ENCODE results near the gene NOC2L. TPM values are rescaled to one million over a fixed set of nuclear protein-coding genes. Genes with fewer than 3 reads are reported as not detected.
A peak's percentile ranks its signal among the peaks of the same experiment; 100 is the strongest.

The NOC2L gene
- total RNA-seq, 4 donors from 2014 or later, result 47.4 to 115 (median 74.2) TPM

DNA sequence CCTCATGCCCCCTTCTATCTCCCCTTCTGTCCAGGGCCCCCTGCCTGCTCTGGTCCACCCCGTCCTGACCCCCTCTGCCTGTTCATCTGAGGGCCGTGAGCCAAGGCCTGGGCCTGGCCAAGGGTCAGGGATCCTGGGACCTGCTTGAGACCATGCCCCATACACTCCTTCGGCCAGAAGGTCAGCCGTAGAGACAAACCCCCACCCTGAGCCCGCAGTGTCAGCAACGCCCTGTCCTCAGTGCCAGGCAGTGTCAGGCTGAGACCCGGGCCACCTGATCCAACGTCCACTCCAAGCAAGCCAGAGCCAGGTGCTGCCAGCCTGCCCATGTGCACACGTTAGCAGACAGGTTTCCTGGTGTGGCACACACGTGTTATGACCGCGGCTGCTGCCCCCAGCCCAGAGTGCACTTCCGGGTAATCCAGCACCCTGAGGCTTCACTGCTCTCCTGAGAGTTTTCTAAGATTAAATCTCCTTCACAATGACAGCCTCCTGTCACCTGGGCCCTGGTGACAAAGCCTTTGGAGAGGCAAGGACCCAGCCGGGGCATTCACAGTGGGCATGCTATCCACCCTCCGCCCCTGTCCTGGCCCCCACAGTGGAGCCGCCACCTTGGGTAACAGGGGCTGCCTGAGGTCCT is 45.4 kb downstream of the NOC2L start:
- Histone ChIP-seq H3K4me3 (no peak overlapping the region), H3K36me3 (no peaks in the 10 kb centered on the region), H3K27me3 (peaks cover 17 to 43% (median 19%) of the 10 kb centered on the region in 3 donors), H3K27ac (no peak overlapping the region), H3K4me1 (no peaks in the 10 kb centered on the region), H3K9me3 (no peaks in the 10 kb centered on the region)
- in situ Hi-C loops (cut with MboI; ENCODE audit: low sequenced_read_pairs in 4 of 4) (no loop called here), intact Hi-C loops (cut with DNase I; ENCODE audit: low total_unique reads) (no loop called here)
- DNase-seq (peak in 1 of 2 donors; percentile 6), ATAC-seq (no peak)
- no peak for TF ChIP-seq POLR2A (IDR thresholded peaks at IDR 0.05)
- TF ChIP-seq, protein P1, sequence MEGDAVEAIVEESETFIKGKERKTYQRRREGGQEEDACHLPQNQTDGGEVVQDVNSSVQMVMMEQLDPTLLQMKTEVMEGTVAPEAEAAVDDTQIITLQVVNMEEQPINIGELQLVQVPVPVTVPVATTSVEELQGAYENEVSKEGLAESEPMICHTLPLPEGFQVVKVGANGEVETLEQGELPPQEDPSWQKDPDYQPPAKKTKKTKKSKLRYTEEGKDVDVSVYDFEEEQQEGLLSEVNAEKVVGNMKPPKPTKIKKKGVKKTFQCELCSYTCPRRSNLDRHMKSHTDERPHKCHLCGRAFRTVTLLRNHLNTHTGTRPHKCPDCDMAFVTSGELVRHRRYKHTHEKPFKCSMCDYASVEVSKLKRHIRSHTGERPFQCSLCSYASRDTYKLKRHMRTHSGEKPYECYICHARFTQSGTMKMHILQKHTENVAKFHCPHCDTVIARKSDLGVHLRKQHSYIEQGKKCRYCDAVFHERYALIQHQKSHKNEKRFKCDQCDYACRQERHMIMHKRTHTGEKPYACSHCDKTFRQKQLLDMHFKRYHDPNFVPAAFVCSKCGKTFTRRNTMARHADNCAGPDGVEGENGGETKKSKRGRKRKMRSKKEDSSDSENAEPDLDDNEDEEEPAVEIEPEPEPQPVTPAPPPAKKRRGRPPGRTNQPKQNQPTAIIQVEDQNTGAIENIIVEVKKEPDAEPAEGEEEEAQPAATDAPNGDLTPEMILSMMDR (IDR thresholded peaks at IDR 0.05 in 4 of 5, conservative IDR thresholded peaks at IDR 0.05 in 1 of 5), result no peak

DNA sequence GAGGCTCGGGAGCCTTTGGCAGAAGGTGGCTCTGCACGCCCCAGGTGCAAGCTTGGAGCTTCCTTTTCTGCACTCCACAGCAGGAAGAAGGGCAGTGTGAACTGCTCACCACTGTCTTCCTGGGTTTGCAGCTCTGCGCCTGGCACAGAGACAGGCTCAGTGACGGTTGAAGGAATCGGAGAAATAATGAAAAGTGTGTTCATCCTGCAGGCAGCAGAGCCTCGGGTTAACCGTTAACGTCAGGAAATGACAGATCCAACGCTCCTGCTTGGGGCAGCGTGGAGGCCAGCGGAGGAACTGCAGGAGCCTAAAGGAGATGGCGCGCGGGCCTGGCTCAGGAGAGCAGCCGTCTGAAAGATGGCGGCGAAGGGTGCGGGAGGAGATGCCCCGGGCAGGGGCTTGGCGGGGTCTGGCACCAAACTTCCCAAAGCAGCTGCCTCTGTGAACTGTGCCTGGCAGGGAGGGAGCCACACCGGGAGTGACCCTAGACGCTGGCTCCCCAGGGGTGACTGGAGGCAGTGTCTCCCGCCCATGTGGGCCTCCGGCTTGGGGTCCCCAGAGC is 46.2 kb downstream of the NOC2L start:
- no peak for ATAC-seq
- H3K27me3 ChIP-seq, result peaks cover 20 to 43% (median 21%) of the 10 kb centered on the region in 3 donors
- no peaks in the 10 kb centered on the region for H3K4me1 ChIP-seq
- intact Hi-C loops (cut with DNase I; ENCODE audit: low total_unique reads) (no loop called here), in situ Hi-C loops (cut with MboI; ENCODE audit: low sequenced_read_pairs in 4 of 4) (no loop called here)
- no peaks in the 10 kb centered on the region for H3K36me3 ChIP-seq
- no peaks in the 10 kb centered on the region for H3K9me3 ChIP-seq
- H3K27ac ChIP-seq, result no peak overlapping the region
- no peak for TF ChIP-seq POLR2A (IDR thresholded peaks at IDR 0.05)
- TF ChIP-seq, protein P1 (IDR thresholded peaks at IDR 0.05 in 4 of 5, conservative IDR thresholded peaks at IDR 0.05 in 1 of 5), result no peak
- DNase-seq, result peak in 1 of 2 donors; percentile 4
- no peak overlapping the region for H3K4me3 ChIP-seq

DNA sequence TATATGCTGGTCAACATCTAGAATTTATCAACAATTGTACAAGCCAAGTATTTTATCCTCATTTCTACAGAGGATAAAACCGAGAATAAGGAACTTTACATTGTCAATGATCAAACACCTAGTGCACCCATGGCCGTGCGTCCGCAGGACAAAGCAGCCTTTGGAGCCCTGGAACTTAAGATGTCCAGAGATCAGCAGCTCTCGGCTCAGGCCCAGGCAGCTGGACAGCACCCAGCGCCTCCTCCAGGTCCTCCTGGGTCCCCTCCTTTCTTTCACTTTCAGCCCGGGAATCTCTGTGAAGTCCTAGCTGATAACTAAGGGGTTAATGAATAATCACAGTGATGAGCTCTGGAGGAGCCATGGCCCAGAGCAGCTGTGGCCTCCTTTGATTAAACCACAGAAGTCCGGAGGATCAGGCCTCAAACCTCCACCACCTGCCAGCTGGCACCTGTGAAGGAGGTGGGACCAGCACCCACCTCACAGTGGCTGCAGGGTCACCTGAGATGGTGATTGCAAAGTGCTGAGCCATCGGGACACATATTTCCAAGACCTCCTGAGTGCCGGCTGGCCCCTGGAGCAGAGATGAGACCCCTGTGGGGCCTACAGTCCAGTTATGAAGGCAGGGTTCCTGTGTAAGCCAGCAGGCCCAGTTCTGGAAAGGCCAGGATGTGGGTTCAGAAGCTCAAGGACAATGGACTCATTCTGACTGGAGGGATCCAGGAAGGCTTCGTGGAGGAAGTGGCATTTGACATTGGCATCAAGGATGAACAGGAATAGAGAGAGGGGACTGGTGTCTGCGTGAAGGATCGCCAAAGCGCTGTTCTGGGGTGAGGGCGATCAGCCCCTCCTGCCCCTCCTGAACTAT is 46.9 kb downstream of the NOC2L start:
- Histone ChIP-seq H3K9me3 (no peaks in the 10 kb centered on the region), H3K27me3 (peaks cover 23 to 44% (median 25%) of the 10 kb centered on the region in 3 donors), H3K4me3 (no peak overlapping the region), H3K27ac (no peak overlapping the region), H3K4me1 (no peaks in the 10 kb centered on the region), H3K36me3 (no peaks in the 10 kb centered on the region)
- intact Hi-C loops (cut with DNase I; ENCODE audit: low total_unique reads), result no loop called here
- DNase-seq (no peak), ATAC-seq (no peak)
- TF ChIP-seq, protein P1 (IDR thresholded peaks at IDR 0.05 in 4 of 5, conservative IDR thresholded peaks at IDR 0.05 in 1 of 5), result no peak
- TF ChIP-seq POLR2A (IDR thresholded peaks at IDR 0.05), result no peak
- in situ Hi-C loops (cut with MboI; ENCODE audit: low sequenced_read_pairs in 4 of 4), result no loop called here

DNA sequence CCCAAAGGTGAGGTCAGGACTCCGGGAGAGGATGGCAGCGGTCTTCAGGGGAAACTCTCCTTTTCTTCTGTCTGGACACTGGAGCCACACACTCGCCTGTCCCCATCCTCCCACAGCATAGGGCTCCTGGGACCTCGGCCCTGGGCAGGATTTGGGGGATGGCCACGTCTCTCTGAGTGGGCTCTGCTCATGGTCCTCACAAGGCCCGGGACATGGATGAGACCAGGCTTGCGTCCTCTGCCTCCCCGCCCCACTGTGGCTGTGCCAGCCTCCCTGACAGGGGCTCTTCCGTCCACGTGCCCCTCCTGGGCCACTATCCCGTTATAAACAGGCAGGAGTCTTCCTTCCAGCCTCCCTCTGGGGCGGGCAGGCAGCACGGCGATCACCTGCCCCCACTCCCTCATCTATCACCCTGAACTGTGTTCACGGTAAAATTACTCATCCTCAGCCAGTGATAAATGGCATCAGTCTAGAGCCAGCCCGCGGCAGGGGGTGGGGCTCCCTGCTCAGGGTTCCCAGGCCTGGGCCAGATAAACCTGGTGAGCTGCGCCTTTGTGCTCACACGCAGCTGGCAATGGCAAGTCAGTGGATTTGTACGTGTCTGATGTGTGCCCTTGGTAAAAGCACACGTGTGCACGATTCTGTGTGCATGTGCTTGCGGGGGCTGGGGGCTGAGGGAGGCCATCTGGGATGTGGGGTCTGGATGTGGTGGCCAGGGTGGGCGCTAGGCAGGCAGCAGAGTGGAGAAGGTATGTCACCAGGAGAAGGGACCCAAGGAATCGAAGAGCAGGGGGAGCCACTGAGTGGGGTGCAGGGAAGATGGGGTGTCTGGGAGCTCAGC is 48.0 kb downstream of the NOC2L start:
- intact Hi-C loops (cut with DNase I; ENCODE audit: low total_unique reads), result no loop called here
- ATAC-seq (no peak), DNase-seq (peak in 1 of 2 donors; percentile 5)
- Histone ChIP-seq H3K4me1 (no peaks in the 10 kb centered on the region), H3K4me3 (no peak overlapping the region), H3K9me3 (no peaks in the 10 kb centered on the region), H3K36me3 (no peaks in the 10 kb centered on the region), H3K27ac (no peak overlapping the region), H3K27me3 (peaks cover 25 to 36% (median 28%) of the 10 kb centered on the region in 3 donors)
- in situ Hi-C loops (cut with MboI; ENCODE audit: low sequenced_read_pairs in 4 of 4), result no loop called here
- TF ChIP-seq, protein P1 (IDR thresholded peaks at IDR 0.05 in 4 of 5, conservative IDR thresholded peaks at IDR 0.05 in 1 of 5), result no peak
- TF ChIP-seq POLR2A (IDR thresholded peaks at IDR 0.05), result no peak

Data from gastrocnemius medialis (tissue), 4 donors.